DMS 273 treated with DMSO at 0.1 percent for 48 hours (cell line): ENCODE data around the gene TSPAN14.

Experiments used
- DNase-seq: peaks from one replicate; lab custom pipeline; 2025; lab: John Stamatoyannopoulos, UW

TSPAN14 gene

DNA sequence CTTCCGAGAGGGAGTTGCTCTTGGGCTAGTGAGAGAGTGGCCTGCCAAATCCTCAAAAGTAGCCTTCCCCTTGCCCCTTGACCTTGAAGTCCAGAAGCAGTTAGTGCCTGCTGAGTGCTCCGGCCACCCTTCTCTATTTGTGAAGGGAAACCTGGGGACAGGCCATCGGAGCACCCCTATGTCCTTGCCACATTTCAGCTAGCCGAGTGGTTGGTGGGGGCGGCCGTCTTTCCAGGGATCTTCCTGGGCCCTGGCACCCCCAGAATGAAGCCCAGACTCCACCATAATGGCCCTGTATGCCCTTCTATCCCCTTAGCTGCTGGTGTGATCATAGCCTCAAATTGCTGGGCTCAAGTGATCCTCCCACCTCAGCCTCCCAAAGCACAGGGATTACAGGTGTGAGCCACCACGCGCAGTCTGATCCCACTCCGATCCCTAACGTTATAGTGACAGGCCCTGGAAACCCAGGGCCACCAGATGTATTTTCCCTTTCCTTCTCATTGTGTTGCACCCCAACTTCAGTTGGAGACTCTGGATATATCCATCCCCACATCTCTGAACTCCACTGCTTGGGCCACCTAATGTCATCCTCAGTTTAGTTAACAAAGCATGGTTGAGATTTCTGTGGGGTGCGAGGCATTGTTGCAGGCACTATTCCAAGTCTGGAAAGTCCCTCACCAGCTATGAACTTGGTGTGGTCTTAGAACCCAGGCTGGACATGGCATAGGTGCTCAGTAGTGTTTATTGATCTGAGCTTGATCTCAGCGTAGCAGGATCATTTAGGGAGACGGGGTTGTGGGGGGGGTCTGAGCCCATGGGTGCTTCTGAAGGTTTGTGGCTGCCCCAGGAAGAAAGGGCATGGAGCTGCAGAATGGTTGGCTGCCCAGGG, 1.6 kb downstream of the TSPAN14 start:
- DNase-seq: no peak

- no peak for DNase-seq
These were observed 3.6 kb downstream of the TSPAN14 start for GRCh38 chr10:80457554-80458262.

DNA sequence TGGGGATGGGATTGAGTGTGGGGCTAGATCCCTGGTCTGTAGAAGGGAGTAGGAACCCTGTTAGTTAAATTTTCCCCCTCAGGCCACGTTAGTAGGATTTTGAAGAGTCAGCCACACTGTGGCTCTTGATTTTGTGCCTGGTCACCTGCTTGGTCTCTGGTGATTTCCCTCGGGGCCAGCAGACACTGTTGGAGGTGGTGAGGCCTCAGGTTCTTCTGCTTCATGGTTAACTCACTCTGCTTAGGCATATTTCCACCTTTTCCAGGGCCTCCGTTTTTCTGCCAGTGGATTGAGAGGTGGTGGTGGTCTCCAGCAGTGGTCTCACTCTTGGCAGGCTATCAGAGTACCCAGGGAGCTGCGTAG, 4.1 kb downstream of the TSPAN14 start:
- no peak for DNase-seq

DNA sequence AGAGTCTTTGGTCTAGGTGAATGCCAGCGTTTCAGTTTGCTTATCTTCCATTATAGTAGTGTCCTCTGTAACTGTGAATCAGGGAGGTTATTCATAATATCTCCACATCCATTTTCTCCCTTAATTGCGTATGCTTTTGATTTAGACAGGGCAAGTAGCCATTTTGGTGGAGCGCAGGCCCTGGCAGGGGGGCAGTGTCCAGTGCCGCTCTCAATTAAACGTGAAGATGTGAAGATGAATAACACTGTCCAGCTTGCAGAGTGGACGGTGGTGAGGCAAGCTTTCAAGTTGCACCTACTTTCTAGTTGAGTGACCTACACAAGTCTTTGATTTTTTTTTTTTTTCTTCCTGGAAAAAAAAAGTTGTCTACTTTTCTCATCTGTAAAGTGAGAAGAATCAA, 4.5 kb downstream of the TSPAN14 start:
- no peak for DNase-seq

- no peak for DNase-seq
These were observed 5.1 kb downstream of the TSPAN14 start for GRCh38 chr10:80459047-80459865.

- no peak for DNase-seq
These were observed 6.5 kb downstream of the TSPAN14 start for GRCh38 chr10:80460399-80461207.

DNA sequence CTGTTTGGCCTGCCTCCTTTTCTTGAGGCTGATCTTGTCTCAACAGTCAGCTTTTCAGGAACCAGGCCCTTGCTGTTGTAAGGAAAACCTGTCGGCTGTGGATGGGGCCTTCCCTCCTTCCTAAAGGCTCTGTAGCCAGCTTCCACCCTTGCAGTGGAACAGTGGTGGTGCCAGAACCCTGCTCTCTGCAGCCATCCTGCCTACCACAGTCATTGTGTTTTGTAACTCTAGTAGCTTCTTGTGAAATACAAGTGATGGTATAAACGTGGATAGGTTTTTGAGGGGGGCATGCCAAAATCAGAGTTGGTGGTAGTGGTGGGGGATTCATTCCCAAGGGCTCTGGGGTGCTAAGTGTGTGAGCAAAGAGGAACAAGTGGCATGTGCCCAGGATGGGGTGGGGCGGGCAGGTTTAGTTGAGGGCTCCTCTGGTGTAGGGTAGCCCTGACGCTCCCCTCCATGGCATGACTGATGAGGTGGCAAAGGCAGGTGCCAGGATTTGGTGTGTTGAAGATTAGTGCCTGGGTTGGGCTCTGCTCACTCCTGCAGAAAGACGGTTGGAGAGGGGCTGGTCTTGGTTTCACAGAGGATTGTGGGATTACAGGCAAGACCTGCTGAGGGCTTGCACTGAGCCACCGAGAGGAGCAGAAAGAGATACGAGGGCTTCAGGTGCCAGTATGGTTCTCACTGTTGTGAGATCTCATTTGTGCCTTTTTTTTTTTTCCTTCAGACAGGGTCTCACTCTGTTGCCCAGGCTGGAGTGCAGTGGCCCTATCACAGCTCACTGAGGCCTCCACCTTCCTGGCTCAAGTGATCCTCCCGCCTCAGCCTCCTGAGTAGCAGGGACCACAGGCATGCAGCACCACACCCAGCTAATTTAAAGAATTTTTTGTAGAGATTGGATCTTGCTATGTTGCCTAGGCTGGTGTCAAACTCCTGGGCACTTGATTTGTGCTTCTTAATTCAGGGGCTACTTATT, 7.4 kb downstream of the TSPAN14 start:
- no peak for DNase-seq

GRCh38 chr10:80462299-80462980, 8.3 kb downstream of the TSPAN14 start:
- DNase-seq: no peak

- DNase-seq: peak; percentile 28
These were observed 9.1 kb downstream of the TSPAN14 start for GRCh38 chr10:80462981-80463741.

GRCh38 chr10:80463868-80464267, 9.8 kb downstream of the TSPAN14 start:
- no peak for DNase-seq

DNA sequence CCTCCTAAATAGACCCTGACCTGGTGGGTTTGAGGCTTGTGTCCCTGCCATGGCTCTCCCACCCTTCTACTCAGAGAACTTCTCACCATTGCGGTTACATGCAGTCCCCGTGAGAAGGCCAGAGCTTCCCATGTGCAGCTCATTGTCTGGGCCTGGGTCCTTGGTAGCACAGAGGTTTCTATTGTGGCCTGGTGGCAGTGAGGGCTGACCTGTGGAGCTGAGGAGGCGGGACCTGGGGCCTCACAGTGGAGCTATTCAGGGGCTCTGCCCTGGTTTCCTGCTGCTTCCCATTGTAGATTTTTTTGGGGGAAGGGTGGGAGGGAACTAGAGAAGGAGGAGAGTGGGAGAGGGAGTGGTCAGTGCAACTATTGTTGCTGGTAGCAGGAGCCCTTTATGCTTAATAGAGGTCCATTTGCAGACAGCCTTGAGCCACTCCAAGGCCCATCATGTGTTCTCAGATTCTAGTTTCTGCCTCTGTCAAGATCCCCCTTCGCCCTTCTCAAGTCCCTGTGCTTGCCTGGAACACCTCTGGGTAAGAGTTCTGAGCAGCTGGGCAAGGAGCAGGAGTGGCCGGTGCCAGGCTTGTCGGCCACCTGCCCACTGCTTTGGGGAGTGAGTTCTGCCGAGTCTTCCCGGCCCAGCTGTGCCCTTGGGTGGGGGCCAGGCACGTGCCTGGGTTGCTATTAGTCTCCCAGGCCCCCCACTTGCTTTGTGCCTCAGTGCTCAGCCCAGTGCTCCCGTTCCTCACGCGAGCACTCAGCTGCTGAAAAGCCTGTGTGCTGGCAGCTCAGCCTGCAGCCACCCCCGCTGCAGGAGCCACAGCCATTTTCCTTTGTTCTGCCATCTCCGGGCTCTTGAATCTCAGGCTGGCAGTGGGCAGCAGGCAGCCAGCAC, 10.7 kb downstream of the TSPAN14 start:
- peak; percentile 49 for DNase-seq

- no peak for DNase-seq
These were observed 11.3 kb downstream of the TSPAN14 start for GRCh38 chr10:80465451-80465835.

- DNase-seq: no peak
These were observed 11.9 kb downstream of the TSPAN14 start for GRCh38 chr10:80465839-80466590.

DNA sequence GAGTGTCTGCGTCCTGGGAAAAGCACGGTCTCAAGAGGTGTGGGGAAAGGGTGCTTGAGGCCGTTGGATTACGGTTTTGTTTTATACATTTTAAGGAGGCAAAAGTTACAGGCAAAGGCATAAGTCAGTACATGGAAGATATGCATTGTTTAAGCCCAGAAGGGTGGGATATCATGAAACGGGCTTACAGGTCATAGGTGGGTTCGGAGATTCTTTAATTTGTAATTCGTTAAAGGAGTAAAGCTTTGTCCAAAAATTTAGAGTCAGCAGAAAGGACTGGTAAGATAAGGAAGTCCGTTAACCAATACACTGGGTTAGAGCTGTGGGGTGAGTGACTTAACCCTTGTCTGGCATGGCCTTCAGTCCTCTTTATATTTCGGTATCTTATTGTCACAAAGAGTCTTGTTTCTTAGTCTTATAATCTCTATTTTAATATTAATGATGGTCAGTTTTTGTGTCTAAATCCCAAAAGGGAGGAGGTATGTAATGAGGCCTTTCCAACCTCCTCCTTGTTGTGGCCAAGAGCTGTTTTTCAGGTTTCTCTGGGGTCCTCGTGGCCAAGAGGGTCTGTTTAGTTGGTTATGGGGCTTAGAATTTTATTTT, 12.7 kb downstream of the TSPAN14 start:
- DNase-seq: no peak

DNA sequence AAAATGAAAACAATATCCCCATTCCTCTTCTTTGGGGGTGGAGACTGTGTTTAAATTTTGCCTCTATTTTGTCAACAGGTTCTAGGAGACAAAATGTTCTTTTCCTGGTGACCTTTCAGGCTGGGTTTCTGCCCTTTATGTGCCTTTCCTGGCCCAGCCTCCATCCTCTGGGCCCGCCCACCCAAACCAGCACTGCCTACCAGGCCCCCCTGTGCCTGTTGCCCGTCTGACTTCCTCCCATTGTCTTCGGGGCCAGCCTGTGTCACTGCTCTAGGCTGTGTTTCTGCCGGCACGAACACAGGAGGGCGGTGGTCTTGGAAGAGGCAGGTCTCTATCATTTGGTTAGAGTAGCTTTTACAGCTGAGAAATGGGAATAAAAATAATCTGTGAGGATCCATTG, 13.9 kb downstream of the TSPAN14 start:
- DNase-seq: no peak

DNA sequence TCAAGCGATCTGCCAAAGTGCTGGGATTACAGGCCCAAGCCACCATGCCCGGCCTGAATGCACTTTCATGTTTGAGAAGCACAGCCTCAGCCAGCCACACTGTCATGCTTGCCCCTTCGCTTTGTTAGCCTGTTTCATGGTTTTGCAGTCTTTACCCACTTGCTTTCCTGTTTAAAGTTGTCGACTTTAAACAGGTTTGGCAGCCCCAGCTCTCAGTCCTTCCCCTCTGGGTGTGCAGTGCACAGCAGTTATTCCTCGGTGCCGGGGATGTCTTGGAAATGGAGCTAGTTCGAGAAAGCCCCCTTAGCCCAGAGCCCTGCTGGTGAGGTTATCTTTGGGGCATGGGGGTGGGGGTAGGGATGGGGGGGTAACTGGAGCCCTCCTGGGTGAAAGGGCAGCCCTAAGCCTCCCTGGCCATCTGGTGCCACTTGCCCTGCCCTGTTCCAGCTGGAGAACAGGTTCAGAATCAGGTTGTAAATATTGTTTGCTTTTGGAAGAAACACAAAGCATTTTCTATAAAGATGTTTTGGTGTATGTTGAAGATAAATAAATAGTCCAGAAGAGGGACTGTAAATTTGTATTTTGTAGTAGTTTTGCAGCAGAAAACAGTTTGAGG, 14.8 kb downstream of the TSPAN14 start:
- DNase-seq: no peak

GRCh38 chr10:80470266-80470665, 16.2 kb downstream of the TSPAN14 start:
- no peak for DNase-seq
